Duodenal mucosa (tissue), 2 donors: Measurements from ENCODE around the gene LYRM2.

Experiments used
- H3K27ac ChIP-seq: one replicate; pipeline ENCODE4 v1.7.0; 2013; ENCODE audit warnings: low read depth, low read length
- H3K27me3 ChIP-seq, 2 donors: one replicate each; pipeline ENCODE4 v1.7.0; 2013; ENCODE audit warnings: low read length in 2 of 2, control low read depth in 1 of 2; ENCODE audit not compliant: insufficient read depth in 2 of 2, control insufficient read depth in 1 of 2
- H3K36me3 ChIP-seq, 2 donors: one replicate each; pipeline ENCODE4 v1.7.0; 2013; ENCODE audit warnings: low read length in 2 of 2, control low read depth in 1 of 2; ENCODE audit not compliant: insufficient read depth in 2 of 2, control insufficient read depth in 1 of 2
- H3K4me1 ChIP-seq, 2 donors: one replicate each; pipeline ENCODE4 v1.7.0; 2013; ENCODE audit warnings: low read length in 2 of 2, control low read depth in 1 of 2; ENCODE audit not compliant: insufficient read depth in 2 of 2, control insufficient read depth in 1 of 2
- H3K4me3 ChIP-seq, 2 donors: one replicate each; pipeline ENCODE4 v1.7.0; 2013; ENCODE audit warnings: low read length in 2 of 2, low read depth in 1 of 2
- H3K9ac ChIP-seq, 2 donors: one replicate each; pipeline ENCODE4 v1.7.0; 2013; ENCODE audit warnings: low read length in 2 of 2, low read depth in 1 of 2
- H3K9me3 ChIP-seq, 2 donors: one replicate each; pipeline ENCODE4 v1.7.0; 2013; ENCODE audit warnings: low read length in 2 of 2, control low read depth in 1 of 2; ENCODE audit not compliant: control insufficient read depth in 1 of 2

LYRM2 gene

DNA sequence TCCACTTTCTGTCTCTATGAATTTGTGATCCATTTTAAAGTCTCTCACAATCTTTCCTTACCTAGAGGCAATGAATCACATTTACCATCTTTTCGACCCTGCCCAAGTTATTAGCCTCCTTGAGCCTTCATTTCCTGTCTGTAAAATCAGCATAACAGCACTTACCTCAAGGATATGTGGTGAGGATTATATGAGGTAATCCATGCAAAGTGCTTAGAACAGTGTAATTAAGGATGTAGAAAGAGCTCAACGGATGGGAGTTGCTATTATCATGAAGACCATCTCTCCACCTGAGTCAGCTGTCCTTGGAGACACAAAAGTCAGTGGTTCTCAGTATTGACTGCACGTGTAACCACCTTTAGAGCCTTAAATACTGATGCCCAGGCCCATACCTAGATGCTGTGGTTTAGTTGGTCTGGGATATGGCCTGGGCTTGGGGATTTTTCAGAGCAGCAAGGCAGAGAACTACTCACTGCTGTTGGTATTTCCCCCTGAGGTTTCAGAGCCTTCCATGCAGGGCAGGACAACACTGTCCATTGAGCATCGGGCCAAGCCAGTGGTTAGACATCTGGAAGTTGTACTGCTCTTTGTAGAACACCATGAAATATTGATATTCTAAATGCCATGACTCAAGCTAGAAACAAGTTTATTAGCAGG is 55.8 kb downstream of the LYRM2 start:
- H3K36me3 ChIP-seq = no peaks in the 10 kb centered on the region
- no peaks in the 10 kb centered on the region for H3K4me1 ChIP-seq
- no peaks in the 10 kb centered on the region for H3K9me3 ChIP-seq
- no peak overlapping the region for H3K4me3 ChIP-seq
- H3K9ac ChIP-seq = no peak overlapping the region
- H3K27me3 ChIP-seq = no peaks in the 10 kb centered on the region
- no peak overlapping the region for H3K27ac ChIP-seq

DNA sequence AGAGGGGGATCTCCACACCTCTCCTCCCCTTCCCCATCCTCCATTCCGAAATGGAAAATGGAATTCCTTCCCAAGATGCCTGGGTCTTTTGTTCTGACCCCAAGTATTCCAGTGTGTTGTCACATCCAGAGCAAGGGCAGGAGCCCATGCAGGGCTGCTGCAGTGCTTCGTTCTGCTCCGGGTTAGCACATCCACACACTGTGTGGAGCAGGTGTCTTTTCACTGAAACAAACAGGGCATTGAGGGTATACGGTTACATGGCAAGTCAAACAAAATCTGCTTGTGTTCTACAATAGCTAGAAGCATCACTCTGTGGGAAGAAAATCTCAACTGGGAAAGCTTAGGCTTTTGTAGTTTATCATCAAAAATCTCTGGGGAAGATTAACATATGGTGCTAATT is 56.9 kb downstream of the LYRM2 start:
- Histone ChIP-seq H3K9me3 (no peaks in the 10 kb centered on the region), H3K4me1 (no peaks in the 10 kb centered on the region), H3K27ac (no peak overlapping the region)

DNA sequence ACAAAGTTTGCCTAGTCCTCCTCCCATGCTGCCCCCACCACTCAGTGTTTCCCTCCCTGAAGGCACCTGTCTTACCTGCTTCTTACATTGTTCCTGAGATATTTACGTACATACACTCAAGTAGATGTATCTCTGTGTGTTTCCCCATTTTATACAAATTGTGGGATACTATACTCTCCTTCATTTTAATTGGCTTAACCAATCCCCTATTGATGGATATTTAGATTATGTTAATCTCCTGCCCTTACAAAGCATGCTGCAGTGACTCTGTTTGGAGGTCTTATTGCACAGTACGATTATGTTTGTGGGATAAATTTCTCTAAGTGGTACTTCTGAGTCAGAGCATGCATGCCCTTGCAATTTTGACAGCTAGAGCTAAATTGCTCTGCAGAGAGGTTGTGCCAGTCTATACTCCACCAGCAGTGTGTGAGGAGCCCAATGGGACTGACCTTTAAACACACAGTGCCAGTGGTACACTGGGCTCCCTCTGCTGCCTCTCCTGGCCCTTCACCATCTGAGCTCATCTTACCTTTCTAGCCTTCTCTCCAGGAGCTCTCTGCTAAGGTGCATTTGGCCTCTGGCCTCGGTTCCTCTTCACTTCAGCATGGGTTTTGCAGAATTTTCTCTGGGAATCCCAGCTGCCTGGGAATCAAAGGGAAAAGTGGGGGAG is 57.4 kb downstream of the LYRM2 start:
- no peaks in the 10 kb centered on the region for H3K27me3 ChIP-seq
- H3K4me1 ChIP-seq = no peaks in the 10 kb centered on the region
- H3K4me3 ChIP-seq = no peak overlapping the region
- H3K9me3 ChIP-seq = no peaks in the 10 kb centered on the region
- no peak overlapping the region for H3K9ac ChIP-seq
- H3K36me3 ChIP-seq = no peaks in the 10 kb centered on the region
- no peak overlapping the region for H3K27ac ChIP-seq

More for the DNA sequence above, 56.9 kb downstream of the LYRM2 start:
- Histone ChIP-seq H3K27me3 (no peaks in the 10 kb centered on the region), H3K9ac (no peak overlapping the region), H3K36me3 (no peaks in the 10 kb centered on the region), H3K4me3 (no peak overlapping the region)

DNA sequence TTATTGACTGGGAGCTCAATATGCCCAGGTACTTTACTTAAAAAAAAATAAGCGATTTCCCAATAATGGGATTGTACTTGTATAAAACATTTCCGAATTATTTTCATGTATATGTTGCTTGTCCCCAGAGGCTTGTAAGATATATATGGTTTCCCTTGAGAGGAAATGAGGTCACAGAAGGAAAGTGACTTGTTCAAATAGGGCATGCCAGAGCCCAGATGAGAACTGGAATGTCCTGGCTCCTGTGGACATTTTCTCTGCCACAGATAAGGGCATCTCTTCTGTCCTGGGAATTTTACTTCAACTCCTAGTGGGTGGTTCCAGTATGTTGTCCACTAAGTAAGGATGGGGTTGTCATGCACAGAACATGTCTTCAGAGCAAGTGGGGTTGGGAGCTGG is 63.0 kb downstream of the LYRM2 start:
- Histone ChIP-seq H3K27me3 (no peaks in the 10 kb centered on the region), H3K4me1 (no peaks in the 10 kb centered on the region), H3K9ac (no peak overlapping the region), H3K9me3 (no peaks in the 10 kb centered on the region), H3K36me3 (no peaks in the 10 kb centered on the region), H3K4me3 (no peak overlapping the region), H3K27ac (no peak overlapping the region)

DNA sequence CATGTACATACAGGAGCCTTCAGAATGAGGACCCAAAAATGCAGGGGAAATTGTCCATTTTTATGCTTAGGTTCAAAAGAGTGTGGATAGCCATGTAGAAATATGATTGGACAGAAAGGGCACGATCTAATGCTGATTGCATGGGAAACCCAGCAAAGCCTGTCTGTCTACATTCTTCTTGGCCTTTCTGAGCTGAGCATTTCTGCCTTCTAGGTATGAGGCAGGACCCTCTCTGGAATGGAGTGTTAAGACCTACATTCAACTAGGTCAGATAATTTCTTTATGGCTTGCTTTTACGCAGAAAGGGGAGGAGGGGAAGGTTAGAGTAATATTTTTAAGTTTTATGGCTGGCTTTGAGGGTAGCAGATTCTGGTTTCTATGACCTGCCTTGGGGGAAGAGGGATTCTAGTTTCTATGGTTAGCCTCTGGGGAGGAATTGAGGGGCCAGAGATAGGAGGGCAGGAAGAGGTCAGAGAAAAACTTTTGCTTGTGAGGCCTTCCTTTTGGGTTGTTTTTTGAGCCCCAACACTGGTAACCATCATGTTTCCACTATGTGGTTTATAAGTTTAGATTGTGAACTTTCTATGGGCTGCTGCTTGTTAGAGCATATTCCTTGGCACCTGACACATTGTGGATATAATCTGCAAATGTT is 63.5 kb downstream of the LYRM2 start:
- Histone ChIP-seq H3K27ac (no peak overlapping the region), H3K27me3 (no peaks in the 10 kb centered on the region), H3K4me1 (no peaks in the 10 kb centered on the region), H3K9ac (no peak overlapping the region), H3K36me3 (no peaks in the 10 kb centered on the region), H3K9me3 (no peaks in the 10 kb centered on the region), H3K4me3 (no peak overlapping the region)

DNA sequence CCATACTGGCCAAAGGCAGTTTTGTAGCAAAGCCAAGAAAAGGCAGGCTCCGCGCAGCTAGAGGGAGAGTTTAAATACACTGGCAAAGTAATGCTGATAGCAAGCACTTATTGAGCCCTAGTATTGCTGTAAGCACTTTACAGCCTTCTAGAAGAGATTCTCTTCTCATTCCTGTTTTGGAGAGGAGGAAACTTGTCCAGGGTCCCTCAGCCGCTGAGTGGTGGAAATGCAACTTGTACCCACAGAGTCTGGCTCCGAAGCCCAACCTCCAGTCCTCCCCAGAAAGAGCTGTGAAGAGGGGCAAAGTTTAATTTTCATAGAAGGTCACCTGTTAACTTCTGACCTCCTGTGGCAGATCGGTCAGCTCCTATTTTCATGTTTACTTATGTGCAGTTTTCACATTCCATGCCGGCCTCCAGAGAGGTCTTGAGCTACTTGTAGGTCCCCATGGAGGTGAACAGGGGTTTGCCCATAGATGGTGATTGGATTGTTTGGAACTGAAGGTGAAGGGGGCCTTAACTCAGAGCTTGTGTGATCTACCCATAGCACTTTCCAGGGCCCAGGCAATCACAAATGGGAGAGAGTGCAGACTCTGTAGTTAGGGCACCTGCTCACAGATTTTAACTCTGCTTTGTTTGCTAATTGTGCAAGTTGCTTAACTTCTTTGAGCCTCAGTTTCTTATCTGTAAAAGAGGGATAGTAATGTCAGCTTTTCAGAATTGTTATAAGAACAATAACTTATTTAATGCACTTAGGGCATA is 70.7 kb downstream of the LYRM2 start:
- Histone ChIP-seq H3K36me3 (no peaks in the 10 kb centered on the region), H3K9me3 (no peaks in the 10 kb centered on the region), H3K27me3 (no peaks in the 10 kb centered on the region), H3K4me3 (no peak overlapping the region), H3K27ac (no peak overlapping the region), H3K4me1 (no peaks in the 10 kb centered on the region), H3K9ac (no peak overlapping the region)

DNA sequence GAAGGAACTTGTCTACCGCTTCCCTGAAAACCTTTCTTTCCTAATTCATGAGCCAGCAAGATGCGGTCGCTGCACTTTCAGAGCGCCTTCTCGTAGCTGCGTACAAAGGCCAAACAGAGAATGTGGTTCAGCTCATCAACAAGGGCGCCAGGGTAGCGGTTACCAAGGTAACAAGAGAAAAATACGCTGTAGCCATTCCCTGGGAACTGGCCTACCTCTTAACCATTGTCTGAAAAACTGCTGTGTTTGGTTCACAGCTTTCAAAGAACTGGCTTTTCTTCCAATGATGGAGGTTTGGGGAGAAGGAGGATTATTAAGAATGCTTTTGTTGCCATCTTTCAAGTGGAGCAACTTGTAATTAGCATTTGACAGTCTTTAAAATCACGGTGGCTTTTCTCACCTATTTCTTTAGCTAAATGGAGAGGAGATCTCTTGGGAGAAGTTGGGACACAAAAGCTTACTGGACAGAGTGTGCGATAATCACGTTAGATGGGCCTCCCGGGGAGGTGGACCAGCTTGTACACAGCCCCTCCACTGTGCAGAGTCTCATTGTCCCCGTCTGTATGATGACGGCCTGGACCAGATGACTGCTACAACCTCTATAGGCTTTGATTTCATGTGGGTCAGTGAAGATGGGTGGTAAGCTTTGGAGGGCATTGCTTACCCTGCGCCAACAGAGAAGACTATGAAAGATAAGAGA is 71.5 kb downstream of the LYRM2 start:
- H3K36me3 ChIP-seq = no peaks in the 10 kb centered on the region
- H3K27ac ChIP-seq = no peak overlapping the region
- H3K4me3 ChIP-seq = no peak overlapping the region
- no peaks in the 10 kb centered on the region for H3K9me3 ChIP-seq
- no peaks in the 10 kb centered on the region for H3K4me1 ChIP-seq
- H3K9ac ChIP-seq = no peak overlapping the region
- H3K27me3 ChIP-seq = no peaks in the 10 kb centered on the region

DNA sequence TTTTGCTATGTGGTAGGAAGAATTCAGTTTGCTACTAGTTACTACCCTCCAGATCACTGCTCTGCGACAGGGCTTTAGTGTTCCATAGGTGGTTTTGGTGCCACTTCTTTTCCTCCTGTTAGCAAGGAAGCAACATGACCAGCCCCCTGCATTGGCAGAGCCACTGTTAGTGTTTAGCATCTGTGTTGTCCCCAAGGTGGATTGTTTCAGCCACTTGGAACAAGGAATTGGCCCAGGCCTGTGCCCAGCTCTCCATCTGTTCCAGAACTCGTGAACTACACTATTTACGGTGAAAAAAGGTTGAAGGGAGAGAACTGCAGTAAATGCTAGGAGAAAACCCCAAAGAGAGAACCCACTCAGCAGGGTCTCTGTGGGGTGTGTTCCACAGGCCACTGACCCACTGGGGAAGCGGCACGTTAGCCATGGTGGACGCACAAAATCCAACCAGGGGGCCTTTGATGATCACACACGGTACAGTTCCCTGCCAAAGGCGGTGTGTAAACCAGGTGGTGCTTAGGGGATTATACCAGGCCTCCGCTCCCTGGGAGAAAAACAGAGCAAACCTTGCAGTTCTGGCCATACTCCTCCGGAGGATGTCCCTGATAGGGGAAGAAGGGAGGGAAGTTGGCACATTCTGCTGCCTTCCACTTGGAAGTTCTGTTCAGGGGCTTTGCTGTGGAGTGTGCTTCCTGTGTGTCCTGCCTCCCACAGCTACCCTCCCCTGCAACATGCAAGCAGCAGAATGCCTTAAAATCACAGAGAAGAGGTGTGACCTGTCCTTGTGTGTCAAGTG is 72.3 kb downstream of the LYRM2 start:
- H3K9ac ChIP-seq = no peak overlapping the region

DNA sequence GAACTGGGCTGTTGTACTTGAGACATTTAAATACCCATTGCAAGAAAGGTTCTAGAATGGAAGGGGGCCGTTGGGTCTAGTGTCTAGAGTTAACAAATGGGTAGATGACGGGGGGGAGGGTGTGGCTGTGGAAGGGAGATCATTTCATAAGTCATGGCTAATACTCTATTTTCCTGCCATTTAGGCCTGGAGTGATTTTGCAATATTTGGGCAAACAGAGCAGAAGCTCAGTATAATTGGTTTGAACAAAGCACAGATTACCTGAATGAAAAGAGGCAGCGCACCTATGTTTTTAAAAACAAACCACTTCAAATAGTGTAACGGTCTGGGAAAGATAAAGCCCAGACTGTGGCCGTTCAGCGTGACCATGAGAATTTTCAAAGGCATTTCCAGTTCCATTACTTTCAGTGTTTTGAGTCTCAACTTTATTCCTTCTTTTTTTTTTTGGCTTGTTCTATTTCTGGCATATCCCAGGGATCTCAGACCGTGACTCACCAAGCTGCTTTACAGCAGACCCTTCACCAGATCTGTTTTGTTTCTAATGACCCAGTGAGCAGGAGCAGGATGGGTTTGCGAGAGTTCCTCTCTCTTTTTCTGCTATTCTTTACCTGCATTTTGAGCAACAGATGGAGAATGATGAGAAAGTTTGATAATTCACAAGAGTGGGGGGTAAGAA is 73.7 kb downstream of the LYRM2 start:
- no peaks in the 10 kb centered on the region for H3K4me1 ChIP-seq
- H3K9me3 ChIP-seq = no peaks in the 10 kb centered on the region
- no peak overlapping the region for H3K4me3 ChIP-seq
- no peak overlapping the region for H3K9ac ChIP-seq
- H3K36me3 ChIP-seq = no peaks in the 10 kb centered on the region
- no peak overlapping the region for H3K27ac ChIP-seq
- no peaks in the 10 kb centered on the region for H3K27me3 ChIP-seq

More for the DNA sequence above, 72.3 kb downstream of the LYRM2 start:
- Histone ChIP-seq H3K9me3 (no peaks in the 10 kb centered on the region), H3K4me3 (no peak overlapping the region), H3K27me3 (no peaks in the 10 kb centered on the region), H3K27ac (no peak overlapping the region), H3K36me3 (no peaks in the 10 kb centered on the region), H3K4me1 (no peaks in the 10 kb centered on the region)
